DMS53 treated with DMSO at 0.1 percent for 48 hours (cell line): ENCODE measurements around the gene PLEKHA6.
A peak's percentile ranks its signal among the peaks of the same experiment; 100 is the strongest.
"Not testable (repeated sequence)": the region's sequence is repeated elsewhere in the genome, so short reads cannot be mapped to it uniquely, and the experiment has no call there.

Experiments used
- DNase-seq: peaks from one replicate; lab custom pipeline; 2025; ENCODE audit not compliant: unreplicated experiment; lab: John Stamatoyannopoulos, UW

Gene PLEKHA6

DNA sequence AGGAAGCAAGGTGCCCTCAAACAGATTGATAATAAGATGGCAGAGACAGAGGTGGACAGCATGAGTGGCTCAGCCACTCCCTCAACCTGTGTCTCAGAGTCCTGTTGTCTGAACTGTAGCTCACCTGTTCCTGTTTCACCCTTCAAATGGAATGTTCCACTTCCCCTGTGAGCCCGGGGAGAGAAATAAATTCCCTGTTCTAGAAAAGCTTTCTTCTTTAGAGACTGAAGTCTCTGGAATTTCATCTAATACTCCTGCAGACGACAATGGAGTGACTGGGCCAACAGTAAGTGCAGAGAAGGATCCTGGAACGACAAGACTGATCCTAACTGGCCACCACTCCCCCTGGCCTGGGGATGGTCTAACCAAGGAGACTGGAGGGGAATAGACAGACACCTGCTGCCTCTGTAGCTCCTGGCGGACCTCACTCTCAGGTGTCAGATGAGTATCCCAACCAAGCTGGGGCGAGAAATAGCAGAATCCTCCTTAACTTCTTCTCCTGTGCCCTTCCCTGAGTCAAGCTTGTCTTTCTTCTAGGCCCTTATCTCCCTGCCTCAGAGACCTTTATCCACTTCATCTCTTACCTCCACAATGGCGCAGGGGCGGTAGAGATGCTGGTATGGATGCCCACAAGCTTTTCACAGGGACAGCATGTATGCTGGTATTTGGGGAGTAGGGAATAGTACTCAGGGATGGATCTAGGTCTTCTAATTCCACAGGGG is 45.4 kb downstream of the PLEKHA6 start:
- DNase-seq: peak; percentile 90

DNA sequence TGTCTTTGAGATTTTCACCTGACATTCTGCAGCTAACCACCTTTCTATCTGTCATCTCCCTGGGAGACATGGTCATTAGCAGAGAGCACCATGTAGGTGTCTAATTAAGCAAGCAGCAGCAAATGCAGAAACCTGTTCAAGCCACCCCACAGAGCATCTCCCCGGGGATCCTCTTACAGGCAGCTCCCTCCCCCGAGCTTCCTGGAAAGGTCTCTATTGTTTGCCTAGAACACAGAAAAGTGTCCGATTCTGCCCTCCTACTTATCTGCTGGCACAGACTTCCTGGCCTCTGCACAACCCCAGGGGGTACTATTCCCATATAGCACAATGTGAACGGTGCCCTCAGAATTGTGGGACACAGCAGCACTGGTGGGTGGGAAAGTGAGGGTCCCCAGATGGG is 46.1 kb downstream of the PLEKHA6 start:
- peak; percentile 50 for DNase-seq

DNA sequence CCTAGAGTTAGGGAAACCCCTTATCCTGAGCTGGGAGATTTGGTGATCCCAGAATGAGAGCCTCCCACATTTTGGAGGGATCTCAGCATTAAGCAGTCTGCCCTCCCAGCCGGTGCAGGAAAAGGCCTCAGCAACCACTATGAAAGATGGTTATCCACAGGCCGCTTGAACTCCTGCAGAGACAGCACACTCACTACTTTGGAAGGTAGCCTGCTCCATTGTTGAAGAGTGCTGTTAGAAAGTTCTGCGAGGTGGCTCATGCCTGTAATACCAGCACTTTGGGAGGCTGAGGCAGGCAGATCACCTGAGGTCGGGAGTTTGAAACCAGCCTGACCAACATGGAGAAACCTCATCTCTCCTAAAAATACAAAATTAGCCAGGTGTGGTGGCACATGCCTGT is 48.8 kb downstream of the PLEKHA6 start:
- DNase-seq: not testable (repeated sequence)

DNA sequence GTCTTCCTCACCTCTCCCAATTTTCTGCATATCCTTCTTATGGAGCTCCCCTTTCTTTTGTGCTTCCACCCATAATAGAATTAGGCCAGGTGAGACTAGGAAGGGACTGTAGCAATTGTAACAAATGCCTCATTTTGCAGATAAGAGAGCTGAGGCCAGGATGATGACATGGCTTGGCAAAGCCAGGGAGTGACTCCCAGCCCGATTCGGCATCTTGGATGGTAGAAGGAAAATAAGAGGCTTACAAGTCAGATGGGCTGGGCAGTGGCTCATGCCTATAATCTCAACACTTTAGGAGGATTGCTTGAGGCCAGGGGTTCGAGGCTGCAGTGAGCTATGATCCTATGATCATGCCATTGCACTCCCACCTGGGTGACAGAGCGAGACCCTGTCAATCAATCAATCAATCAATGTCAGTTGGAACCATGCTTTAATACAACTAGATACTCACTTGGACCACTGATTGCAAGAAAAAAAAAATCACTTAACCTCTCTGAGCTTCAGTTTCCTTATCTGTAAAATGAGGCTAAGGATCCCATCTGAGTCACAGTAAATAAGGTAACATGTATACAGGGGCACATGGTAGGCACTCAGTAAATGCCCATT is 51.6 kb downstream of the PLEKHA6 start:
- no peak for DNase-seq

DNA sequence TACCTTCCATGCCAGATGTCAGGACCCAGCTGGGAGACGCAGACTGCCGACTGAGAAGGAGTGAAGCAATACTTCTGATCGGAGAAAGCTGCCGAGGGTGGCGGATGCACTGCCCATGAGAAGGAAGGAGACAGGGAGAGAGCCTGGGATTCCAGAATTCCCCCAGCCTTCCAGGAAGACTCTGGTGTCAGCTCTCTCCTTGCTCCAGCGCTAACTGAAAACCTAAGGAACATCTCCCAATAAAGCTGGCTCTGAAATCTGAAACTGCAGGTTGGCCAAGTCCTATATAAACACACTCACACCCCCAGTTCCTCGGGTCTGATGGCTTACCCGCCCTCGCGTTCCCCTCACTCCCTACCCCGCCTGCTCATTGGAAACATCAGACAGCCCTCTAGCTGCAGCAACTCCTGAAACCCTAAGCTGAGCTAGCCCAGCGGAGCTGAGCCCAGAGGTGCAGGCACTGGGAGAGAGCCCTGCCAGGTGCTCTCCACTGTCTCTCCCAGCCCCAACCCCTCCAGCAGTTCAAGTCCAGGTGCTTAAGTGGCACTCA is 52.3 kb downstream of the PLEKHA6 start:
- no peak for DNase-seq

DNA sequence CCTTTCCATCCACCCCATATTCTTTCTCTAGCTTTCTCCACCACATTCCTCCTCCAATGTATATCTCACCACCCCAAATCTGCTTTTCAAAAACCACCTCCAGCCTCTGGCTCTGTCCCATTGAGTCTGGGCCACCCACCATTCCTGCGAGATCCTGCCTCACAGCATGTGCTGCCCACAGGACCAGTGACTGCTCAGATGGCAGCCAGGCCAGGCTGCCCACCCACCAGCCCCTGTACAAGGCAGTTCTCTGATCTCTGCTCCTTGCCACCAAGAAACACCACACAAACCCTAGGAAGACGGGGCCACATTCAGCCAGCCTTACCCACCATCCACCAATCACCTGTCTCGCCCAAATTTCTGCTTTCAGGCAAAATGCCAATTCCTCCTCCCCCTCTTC is 53.7 kb downstream of the PLEKHA6 start:
- DNase-seq: no peak

DNA sequence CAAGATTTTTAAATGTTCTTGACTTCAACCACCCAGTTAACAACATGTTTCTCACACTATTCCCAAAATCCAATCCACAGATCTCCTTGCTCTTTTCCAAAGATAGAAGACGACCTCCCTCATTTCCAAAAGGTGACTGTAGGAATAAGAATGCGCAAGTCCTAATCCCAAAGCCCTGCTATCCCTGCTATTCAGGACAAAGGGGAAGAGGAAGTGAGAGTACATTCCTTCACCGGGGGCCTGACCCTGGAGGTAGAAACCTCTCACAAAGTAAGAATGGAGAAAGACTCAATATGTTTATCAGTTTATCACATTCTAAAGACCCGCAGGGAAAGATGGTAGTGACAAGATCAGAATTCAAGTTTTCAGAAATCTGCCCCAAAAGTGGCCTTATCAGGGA is 55.7 kb downstream of the PLEKHA6 start:
- DNase-seq: no peak

DNA sequence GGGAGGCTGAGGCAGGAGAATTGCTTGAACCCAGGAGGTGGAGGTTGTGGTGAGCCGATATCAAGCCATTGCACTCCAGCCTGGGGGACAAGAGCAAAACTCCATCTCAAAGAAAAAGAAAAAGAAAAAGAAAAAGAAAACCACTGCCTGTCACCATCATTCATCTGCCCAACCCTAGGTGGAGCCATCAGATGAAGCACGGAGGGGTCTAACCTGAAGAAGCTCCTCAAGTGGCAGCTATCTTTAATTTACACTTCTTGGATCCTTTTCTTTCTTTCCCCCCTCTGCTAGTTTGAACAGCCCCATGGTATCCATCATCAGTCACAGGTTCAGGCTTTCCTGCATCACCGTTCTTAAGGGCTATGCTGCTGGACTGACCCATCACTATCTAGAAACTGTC is 57.0 kb downstream of the PLEKHA6 start:
- DNase-seq: no peak

DNA sequence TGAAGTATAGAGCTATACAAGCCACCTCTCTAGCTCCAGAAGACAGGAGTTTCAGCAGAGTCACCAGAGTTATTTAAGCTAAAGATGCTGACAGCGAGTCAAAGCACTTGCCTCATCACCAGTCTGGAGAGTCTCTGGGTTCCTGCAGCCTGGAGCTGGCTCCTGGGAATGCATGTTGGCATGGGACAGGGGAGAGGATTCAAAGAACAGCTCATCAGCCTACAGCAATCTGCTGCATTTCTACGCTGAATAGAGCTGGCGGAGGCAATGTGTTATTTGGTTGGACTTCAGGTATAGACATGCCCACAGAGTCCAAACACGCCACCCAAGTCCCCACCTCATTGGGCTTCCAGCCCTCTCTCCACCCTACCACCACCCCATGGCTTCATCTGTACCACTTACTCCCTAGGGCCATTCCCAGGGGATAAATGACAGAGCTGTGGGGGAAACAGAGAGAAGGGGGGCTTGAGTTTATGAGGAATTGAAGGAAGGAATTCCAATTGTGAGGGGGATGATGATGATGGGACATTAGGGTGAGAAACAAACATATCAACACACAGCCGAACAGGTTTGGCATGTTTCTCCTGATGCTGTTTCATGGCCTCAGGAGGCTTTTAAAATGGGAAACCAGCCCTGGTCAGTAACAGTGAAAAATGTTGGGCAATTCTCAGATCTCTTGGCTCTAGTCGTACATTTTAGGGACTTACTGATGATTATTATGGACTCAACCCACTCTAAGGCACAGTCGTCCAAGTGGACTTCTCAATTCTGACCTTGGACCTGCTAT is 58.4 kb downstream of the PLEKHA6 start:
- DNase-seq: no peak

DNA sequence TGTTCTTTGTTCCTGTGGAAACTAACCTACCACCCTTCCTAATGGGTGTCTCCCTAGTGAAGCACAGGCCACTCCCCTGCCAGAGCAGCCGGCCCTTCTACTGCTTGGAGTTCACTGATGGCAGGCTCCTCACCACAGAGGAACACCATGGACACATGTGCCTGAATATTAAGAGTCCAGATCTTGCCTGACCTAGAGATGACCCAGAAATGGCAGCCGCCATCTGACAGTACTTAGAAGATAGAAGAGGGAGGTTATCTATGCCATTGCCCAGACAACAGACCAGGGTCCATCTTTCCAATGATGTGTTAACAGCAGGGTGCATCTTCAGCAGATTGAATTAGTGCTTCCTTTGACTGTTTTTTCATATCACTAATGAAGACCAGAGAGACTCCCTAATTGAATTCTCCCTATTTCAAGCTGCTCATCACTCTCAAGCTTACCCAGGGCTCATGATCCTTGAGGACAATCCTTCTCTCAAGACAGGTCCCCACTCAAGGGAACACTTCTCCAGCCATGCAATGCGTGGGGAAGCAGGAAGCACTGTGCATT is 59.8 kb downstream of the PLEKHA6 start:
- no peak for DNase-seq

DNA sequence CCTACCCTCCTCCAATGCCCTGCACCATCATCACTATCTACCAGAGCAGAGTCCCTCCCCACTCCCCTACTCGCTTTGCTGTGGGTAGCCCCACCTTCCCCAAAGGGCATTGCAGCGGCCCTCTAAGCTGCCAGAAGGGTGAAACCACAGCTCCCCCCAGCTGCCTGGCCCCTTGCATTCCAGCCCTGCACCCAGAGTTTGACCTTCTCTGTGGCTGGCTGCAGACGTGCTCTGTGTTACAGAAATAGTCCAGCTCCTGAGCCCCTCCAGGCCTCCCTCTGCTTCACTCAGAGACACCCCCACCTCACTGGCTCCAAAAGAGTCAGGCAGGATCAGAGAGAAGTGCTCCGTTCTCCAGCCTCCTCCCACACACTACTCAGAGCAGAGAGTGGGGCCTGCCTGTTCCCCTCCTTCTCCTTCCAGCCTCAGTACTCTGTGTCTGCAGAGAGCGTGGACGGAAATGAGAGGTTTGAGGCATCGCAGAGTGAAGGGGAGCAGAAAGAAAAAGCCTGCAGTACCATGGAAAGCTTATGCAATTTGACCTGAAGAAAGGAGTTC is 63.2 kb downstream of the PLEKHA6 start:
- no peak for DNase-seq

DNA sequence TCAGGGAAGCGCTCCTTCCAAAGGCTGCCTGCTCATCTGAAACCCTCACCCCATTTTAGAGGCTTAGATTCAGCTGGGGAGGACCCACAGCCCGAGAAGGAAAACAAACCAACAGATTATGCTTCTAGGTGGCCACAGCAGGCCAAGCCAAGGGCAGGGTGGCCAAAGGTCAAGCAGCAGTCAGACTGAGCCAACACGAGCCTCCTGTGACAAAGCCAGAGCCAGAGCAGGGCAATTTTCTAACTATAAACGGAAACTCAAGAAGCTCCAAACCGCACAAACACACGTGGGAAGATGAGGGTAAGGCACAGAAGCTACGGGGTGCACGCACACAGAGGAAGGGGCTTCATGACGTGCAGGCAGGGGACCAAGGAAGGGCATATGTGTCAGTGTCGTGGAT is 64.1 kb downstream of the PLEKHA6 start:
- DNase-seq: no peak

DNA sequence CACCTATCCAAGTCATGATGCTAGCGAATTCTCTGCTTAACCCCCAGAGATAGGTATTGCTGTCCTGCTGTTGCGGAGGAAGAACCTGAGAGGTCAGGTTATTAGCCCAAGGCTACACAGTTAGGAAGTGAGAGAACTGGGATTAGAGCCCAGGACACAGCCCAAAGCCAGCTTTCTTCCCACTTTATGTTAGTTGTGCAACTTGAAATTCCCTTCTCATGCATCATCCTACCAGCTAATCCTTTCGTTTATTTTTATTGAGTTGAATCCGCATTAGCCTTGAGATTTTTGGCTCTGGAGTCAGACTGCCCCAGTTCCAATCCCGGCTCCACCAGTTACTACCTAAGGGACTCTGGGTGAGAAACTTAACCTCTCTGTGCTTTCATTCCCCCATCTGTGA is 65.4 kb downstream of the PLEKHA6 start:
- no peak for DNase-seq

DNA sequence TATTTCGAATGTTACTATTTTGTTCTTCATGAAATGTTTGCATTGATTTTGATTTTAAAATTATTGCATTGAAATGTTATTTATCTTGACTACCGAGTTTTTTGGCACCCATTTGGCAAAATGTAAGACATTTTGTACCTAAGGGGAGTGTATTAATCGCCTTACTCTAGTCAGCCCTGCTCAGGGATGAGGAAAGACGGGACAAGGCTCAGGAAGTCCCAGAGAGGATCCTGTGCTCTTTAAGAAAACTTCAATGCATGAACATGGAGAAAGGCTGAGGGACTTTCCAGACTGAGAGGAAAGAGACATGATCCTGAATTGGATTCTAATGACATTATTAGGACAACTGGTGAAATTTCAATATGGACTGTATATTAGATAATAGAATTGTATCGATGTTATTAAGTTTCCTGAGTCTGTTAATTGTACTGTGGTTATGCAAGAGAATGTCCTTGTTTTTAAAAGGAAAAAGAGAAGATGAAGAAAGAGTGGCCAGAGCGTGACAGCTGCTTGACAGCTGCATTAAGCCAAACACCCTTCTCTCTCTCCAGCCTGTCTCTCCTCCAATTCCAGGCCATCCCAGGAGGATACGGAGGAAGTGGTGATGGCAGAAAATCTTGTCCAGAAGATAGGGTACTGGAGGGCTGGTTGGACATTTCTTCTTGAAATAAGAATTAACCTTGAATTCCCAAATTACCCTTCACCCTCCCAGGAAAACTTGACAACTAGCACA is 66.0 kb downstream of the PLEKHA6 start:
- DNase-seq: no peak

DNA sequence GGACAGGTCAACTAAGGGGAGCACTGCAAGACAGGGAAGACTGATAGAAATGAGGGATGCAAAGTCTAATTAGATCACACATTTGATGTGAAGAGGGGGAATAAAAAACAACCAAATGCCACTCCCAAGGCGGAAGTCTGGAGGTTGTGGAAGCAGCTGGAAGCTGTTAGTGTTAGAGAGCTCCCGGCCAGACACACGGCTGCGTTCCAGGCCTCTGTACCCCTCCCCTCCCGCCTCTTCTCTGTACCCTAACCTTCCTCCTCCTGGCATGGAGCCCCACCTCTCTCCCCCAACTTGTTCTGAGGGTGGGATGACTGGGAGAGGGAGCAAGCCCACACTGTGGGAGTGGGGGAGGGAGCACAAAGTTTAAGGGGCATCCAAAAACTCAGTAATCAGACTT is 67.0 kb downstream of the PLEKHA6 start:
- no peak for DNase-seq

DNA sequence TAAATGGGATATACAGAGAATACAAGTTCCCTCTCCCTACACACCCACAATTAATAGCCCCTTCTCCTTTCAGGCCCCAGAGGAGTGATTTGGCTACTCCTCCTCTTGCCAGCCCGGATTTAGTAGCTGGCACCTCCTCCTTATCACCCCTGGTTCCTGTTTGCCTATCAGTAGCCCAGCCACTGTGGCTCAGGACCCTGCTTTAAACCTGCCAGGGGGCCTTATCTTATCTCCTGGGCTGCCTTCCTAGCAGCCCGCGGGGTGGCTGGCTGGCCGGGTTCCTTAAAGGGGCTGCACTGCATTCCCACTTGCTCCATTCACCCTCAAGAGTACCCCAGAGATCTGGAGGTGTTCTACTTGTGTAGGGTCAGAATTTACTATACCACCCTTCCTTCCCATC is 70.4 kb downstream of the PLEKHA6 start:
- no peak for DNase-seq

DNA sequence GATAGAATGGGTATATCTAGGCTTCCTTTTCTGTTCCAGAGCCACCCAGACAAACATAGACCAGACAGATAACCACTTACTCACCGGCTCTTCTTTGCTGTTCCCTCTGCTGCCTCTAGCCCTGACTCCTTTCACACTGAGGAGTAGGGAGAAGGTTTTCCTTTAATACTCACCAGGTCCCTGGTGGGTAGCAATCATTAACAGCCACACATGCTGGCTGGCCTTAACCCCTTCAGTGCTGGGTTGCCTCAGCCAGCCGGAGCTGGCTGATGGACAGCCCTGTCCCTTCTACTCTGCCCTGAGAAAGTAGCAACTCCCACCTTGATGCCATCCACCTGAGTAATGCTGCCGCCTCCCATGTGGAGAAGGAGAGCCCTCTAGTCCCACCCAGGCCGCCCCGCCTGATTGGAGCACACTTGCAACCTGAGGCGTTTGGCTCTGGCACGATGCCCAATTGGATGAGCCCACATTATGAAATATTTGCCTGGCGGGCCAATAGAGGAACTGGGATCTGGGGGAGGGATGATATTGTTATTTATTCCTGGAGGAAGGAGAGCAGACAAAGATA is 71.6 kb downstream of the PLEKHA6 start:
- peak; percentile 47 for DNase-seq

DNA sequence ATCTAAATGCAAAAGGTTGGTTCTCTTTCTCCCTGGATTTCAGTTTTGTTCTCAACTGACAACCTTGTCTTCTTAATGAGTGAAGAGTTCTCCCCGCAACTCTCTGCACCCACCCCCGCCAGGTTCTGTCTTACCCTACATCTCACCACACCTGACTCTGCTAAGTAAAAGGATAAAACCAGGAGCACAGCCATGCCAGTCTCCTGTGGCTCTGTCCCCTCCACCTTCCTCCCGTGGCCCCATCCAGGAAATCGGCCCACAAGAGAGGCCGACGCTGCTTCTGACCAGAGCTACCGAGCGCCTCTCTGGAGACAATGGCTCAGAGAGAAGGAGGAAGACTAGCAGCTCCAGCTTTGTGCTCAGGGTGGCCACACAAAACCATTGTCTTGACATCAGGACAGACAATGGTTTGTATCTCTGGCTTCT is 72.2 kb downstream of the PLEKHA6 start:
- peak; percentile 61 for DNase-seq

DNA sequence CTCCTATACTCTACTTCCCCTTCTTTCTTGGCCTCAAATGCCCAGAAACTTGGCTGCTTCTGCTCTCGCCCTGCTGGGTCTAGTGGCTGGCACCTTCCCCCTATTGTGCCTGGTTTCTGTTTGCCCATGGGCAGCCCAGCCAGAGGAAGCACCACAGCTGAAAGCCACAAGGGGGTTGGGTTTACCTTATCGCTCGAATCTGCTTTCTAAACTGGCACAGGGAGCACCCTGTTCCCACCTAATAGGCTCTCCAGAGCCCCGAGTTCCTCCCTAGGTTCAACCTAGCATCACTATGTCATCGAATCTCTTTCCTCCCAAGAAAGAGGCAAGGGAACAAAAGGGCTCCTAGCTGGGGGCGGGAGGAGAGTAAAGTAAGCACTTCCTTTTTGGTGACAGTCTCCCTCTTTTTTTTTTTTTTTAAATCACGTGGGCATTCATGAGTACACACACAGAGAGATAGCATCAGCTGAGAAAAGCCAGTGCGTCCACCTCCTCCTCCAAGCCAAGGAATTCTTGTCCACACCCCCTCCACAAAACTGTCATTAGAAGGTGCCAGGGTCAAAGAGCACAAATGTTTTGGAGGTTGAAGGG is 72.8 kb downstream of the PLEKHA6 start:
- DNase-seq: peak; percentile 93

DNA sequence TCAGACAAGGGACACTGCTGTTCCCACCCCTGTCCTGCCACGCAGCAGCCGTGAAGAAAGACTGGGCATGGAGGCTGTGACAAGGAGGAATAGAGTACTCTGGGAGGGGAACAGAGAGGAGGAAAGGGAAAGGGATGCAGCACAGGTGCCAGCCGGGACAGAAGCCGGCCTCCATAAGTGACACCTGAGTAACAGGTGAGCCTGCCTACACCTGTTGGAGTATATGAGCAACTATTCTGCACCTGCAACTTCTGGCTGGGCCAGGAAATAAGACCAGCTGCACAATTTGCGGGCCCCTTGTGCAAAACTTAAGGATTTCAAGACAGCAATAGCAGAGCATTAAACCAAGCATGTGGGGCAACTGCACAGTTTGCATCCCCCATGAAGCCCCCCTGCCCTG is 73.4 kb downstream of the PLEKHA6 start:
- peak; percentile 81 for DNase-seq
